G401.6 (cell line): Measurements from ENCODE around the gene LTB4R.

Source experiments
- FAIRE-seq: peaks from 2 replicates; lab custom pipeline; 2012; peaks lifted over from hg19 to GRCh38; lab: Jason Lieb, UNC

Gene LTB4R

GRCh38 chr14:24300326-24300980 is 10.8 kb upstream of the LTB4R start:
- FAIRE-seq: no peak

GRCh38 chr14:24304019-24304387 is 7.3 kb upstream of the LTB4R start:
- no peak for FAIRE-seq

DNA sequence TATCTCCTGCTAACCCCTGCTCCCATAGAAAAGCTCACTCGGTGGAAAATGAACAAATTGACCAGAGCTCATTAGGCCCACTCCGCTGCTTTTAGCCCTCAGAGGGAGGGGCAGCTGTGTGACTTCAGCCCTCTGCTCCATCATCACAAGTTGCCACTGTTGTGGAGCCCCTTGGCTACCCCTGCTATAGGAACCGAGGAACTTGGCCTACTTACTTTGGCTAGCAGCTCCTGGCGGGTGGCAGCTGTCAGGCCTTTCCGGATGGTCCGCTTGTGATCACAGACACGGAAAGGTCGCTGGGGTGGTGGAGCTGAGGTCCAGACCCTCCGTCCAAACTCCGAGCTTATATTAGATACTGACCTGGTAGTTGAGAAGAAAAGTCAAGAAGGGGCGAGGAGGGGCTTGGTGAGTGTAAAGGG is 4.1 kb upstream of the LTB4R start:
- no peak for FAIRE-seq

DNA sequence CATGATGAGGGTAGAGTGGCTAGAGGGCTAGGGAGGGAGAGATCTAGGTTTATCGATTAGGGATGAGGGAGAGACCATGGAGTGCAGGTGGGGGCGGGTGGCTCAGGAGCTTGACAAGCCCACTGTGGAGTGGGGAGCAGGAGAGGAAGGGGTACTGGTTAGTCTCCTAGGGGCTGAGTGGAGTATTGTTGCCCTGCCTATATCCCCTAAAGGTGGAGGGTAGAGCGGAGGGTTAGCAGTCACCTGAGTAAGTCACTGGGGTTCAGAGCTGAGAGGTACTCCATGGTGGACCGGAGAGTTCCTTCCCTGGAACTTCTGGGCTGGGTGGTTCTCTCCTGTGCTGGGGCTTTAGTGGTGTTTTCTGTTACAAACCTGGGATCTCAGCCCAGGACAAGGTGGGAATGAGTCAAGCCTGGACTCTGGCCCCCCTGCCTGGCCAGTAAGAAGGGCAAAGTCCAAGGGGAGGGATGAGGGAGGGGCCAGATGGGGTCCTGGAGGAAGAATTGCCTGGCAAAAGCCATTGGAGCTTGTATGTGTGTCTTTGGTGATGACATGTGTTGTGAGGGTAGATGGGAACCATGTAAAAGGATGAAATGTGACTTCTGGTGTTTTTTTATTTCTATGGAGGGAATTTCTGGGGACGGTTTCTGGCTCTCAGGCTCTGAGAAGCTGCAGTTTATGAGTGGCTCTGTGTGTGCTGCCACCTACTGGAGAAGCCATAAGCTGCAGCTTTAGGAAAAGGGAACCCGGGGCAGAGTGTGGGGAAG is 3.5 kb upstream of the LTB4R start, which contains the start of gene CIDEB:
Gene CIDEB (minus strand): TSS at position 403 of the 767 bp plus-strand sequence. CDS start 119 bp downstream, at position 284.
- peak; percentile 74 for FAIRE-seq

- FAIRE-seq: no peak
These were observed 2.8 kb upstream of the LTB4R start for GRCh38 chr14:24308342-24309124.

DNA sequence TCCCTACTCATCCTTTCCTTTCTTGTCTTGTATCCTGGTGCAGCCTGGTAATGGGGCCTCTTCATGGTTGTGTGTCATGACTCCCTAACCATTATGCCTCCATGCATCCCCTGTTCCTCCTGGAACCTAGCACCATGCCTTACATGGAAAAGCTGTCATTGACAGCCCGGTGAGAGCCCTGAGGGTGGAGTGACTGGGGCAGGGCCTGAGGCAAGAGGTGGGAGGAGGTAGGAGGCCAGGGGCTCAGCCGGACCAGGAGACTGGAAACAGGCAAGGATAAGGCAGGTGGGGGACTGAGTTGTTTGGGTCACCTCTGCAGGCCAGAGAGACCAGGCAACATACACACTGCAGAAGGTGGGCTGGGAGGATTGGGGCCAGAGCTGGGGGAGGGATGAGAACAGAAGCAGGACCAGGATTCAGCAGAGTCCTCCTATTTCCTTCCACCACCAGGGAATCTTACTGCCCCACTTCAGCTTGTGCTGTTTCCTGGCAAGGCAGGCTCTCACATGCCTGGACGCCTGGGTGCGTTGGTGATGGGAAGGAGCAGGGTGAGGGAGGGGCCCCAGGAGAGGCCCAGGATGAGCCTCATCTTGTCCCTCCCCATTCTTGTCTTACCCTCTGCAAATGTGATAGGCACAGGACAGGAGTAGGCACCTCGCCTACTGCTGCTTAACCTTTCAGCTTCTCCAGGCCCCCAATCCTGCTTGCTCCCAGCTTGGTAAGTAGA is 1.6 kb upstream of the LTB4R start, which contains the start of gene LTB4R2:
Gene LTB4R2 (plus strand): TSS at position 603 of the 727 bp plus-strand sequence. CDS start 525 bp downstream, outside the sequence.
- FAIRE-seq: no peak

- no peak for FAIRE-seq
These were observed 1.0 kb upstream of the LTB4R start for GRCh38 chr14:24310265-24310645.

DNA sequence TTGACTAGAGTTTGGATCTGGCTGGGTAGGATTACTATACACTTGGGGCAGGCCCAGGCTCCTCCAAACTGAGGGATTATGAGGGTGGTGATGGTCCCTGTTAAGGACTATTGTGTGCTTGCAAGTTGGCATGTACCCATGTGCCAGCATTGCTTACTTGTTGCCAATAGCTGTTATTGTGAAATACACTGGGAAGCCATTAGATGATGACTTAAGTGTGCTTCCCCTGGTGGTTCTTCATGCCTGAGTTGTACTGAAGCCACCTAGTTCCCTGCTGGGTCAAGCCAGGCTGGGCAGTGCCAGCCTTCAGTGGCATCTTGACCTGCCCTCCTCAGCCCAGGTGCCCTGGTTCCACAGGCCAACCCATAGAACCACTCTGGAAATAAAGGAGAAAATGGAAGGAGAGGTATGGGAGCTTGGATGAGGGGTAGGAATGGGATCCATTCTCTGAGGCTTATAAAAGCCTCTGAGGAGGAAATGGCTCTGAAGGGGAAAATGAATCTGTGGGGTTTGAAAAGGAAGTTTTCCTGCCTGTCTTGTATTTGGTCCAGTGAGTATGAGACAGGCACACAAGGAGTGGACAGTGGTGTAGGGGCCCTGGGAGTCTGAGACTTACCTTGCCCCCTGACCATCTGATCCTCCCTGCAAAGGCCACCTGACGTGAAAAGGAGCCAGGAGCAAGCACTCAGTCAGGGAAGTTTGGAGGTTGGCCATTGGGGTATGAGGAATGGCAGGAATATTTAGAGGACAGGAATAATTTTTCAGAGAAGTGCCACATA is 724 bp downstream of the LTB4R start:
- no peak for FAIRE-seq

DNA sequence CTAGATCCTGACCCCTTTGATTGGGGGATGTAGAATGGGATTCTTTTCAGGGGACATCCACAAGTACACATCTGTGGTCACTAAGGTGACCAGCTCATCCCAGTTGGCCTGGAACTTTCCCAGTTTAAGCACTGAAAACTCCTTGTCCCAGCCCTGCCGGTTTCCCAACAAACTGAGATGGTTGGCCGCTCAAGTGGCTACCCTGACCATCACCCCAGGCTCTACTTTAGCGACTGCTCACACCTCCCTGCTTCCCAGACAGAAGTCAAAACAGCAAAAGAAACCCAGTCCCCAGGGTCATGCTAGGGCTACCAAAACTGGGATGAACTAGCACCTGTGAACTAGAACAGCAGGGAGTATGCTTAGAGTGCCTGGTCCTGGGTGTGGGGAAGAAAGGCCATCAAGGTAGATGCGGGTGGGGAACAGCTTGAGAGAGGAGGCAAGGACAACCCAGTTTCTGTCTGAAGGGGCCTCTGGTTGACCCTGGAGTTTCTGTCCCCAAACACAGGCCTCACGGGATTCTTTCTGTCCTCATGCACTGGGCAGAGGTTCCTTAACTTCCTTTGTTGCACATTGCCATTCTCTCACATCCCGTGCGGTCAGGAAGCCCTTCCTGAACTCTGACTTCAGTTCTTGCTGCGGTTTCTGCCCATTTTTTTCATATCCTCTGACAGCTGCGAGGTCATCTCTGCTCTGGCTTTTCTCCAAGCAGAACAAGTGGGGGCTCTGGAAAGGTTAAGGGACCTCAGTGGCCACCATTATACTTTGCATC is 1.6 kb downstream of the LTB4R start:
- no peak for FAIRE-seq

GRCh38 chr14:24313913-24314312 is 2.6 kb downstream of the LTB4R start:
- no peak for FAIRE-seq

GRCh38 chr14:24314377-24315193 is 3.3 kb downstream of the LTB4R start:
- no peak for FAIRE-seq

- FAIRE-seq: no peak
These were observed 4.0 kb downstream of the LTB4R start for GRCh38 chr14:24315243-24315806.

GRCh38 chr14:24315807-24316596 is 4.7 kb downstream of the LTB4R start:
- FAIRE-seq: no peak

- no peak for FAIRE-seq
These were observed 5.3 kb downstream of the LTB4R start for GRCh38 chr14:24316597-24316950.

- no peak for FAIRE-seq
These were observed 6.0 kb downstream of the LTB4R start for GRCh38 chr14:24317141-24317928.

- no peak for FAIRE-seq
These were observed 10.1 kb downstream of the LTB4R start for GRCh38 chr14:24321212-24321975.

DNA sequence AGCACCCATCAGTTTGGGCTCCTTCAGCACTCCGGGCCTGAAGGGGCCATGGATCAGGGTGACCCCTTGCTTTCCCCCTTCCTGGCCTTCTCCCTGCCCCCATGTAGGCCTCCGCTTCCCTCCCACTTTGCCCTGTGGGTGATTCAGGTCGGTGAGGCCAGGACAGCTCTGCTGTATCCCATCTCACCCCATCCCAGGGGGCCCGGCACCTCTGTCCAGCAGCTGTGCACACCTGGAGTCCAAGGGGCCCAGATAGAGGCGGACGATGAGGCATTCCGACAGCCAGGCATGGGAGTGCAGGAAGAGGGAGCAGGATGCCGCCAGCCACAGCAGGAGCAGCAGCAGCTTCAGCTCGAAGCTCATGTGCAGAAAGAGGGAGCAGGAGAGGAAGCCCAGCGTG is 11.4 kb downstream of the LTB4R start:
- FAIRE-seq: no peak
